Hepatocyte (in vitro differentiated cells): ENCODE results near the gene TCF4.
A peak's percentile ranks its signal among the peaks of the same experiment; 100 is the strongest.

Experiments
- EZH2 ChIP-seq: fragments of 200-600 bp; sonication (generic); IDR thresholded peaks from 2 replicates; pipeline ENCODE4 v1.6.1; 2016; ENCODE audit warnings: antibody characterized with exemption, mild to moderate bottlenecking, borderline replicate concordance
- EZH2phosphoT487 ChIP-seq: fragments of 200-600 bp; sonication (generic); IDR thresholded peaks from one replicate; pipeline ENCODE4 v1.6.1; 2018; ENCODE audit warnings: antibody characterized with exemption, mild to moderate bottlenecking, low read depth, moderate library complexity; ENCODE audit not compliant: unreplicated experiment, severe bottlenecking
- TF ChIP-seq, protein P1 (sequence below): fragments of 200-600 bp; sonication (generic); IDR thresholded peaks from 2 replicates; pipeline ENCODE4 v1.5.1; 2016; ENCODE audit warnings: antibody characterized with exemption, mild to moderate bottlenecking; ENCODE audit not compliant: poor library complexity

DNA sequence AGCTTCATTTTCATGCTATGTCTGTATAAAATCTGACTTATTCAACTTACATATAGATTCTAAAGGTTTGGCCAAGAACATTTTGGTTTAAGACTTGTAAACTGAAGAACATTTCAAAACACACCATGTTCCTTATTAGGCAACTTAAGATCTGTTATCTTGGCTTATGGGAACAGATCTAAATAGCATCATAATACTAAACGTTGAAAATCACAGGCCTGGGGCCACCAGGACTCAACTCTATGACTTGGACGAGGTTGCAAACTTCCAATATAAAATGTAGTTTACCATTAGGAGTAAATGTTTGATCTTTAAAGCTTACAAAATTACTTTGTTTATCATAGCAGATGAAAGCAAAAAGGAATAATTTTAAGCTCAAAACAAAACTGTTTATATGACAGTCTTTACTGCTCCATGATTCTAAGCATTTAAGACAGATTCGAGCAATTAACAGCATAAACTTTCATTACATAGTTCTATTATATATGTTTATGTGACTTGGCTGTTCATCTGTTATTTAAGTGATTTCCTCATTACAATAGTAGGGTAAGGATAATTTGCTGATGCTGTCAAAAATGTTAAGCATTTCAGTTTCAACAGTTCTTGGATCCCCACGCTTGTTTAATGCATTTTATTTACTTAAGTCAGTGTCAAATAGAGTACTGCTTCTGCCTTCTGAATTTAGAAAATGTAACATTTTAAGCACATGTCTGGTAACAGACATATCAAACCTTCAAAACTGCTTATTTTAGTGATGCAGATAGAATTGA, 8.3 kb downstream of the TCF4 start:
- TF ChIP-seq, protein P1, sequence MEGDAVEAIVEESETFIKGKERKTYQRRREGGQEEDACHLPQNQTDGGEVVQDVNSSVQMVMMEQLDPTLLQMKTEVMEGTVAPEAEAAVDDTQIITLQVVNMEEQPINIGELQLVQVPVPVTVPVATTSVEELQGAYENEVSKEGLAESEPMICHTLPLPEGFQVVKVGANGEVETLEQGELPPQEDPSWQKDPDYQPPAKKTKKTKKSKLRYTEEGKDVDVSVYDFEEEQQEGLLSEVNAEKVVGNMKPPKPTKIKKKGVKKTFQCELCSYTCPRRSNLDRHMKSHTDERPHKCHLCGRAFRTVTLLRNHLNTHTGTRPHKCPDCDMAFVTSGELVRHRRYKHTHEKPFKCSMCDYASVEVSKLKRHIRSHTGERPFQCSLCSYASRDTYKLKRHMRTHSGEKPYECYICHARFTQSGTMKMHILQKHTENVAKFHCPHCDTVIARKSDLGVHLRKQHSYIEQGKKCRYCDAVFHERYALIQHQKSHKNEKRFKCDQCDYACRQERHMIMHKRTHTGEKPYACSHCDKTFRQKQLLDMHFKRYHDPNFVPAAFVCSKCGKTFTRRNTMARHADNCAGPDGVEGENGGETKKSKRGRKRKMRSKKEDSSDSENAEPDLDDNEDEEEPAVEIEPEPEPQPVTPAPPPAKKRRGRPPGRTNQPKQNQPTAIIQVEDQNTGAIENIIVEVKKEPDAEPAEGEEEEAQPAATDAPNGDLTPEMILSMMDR: no peak
- TF ChIP-seq EZH2 (no peak), EZH2phosphoT487 (peak; percentile 6)
